GM18519 (cell line): Measurements from ENCODE around the gene GINS1.

ENCODE experiments used
- ATAC-seq: cut with Tn5 transposase; IDR thresholded peaks from one replicate; pipeline ENCODE4 v1.9.1; 2021; ENCODE audit warnings: mild to moderate bottlenecking, moderate library complexity; ENCODE audit not compliant: unreplicated experiment, low FRiP score

Gene GINS1

GRCh38 chr20:25490656-25491445 is 83.4 kb downstream of the GINS1 start:
- no peak for ATAC-seq

DNA sequence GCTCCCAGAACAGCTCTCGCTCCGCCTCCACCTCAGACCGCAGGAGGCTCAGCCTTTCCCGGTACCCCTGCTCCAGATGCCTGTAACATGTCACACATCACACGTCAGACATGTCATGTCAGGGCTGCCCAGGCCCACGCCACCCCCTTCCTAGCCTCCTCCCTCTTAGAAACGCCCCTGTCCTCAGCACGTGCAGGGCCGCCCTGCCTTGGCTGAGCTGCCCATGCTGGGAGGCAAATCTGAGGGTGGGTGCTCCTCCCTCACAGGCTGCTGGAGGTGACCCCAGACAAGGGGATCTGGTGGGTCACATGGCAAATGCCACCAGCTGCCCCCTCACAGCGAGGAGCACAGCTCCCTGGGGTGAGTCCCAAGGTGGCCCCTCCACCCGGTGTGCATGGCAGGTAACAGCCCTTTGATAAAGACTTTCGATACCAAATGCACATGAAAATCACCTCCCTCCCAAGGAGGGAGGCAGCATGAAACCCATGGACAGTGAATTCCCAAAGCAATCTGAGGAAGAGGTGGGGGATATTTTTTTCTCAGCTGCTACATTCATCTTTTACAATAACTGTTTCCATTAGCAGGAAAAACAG is 84.1 kb downstream of the GINS1 start:
- ATAC-seq, result no peak

DNA sequence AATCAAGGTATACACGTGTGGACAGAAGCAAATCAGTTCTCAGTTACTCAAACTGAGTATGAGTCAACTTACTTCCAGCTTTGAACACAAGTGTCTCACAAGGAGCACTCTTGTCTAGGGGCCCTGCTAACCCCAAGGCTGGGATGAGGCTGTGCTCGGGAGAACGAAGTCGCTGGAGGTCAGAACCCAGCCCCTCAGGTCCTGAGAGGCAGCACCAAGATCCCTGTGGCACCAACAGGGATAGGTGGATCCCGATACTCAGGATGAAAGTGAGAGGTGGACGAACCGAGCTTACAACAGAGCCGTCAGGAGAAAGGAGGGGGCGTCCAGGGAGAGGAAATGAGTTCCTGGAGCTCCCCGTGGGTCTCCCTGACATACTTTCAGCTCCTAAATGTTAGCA is 85.7 kb downstream of the GINS1 start:
- ATAC-seq, result no peak

GRCh38 chr20:25493748-25494505 is 86.5 kb downstream of the GINS1 start:
- no peak for ATAC-seq

GRCh38 chr20:25494506-25495188 is 87.2 kb downstream of the GINS1 start:
- ATAC-seq, result no peak

GRCh38 chr20:25495189-25495824 is 87.8 kb downstream of the GINS1 start:
- no peak for ATAC-seq

DNA sequence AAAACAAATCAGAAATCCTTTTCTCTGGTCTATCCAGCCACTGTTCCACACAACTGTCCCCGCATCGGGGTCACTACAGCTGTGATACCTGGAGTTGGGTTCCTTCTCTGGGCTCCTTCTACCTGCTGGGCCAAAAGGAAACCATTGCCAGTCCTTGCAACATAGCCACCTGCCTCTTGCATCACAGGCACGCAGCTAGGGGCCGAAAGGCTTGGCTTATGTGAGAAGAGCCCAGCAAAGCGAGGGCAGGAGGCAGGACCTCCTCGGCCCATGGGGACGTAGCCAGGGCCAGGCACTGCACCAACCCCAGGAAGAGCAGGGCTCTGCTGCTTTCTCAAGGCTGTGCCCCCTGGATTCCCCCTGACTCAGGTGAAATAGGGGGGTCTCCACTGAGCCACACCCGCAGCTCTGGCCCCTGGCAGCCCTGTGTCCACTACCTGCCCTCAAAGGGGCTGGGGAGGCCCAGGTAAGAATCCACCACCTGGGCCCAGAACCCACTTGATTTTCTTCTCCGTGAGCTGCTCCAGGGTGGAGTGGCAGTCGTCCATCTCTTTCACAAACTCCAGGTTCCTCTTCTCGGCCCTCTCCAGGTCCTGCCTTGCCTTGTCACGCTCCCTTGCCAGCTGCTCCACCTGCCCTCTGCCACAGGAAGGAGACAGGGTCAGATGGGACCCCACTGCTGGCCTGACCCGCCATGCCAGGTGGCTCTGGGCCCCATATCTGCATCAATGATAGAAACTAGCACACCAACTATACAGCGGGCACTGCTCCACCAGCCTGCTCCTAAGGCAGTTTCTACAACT is 88.9 kb downstream of the GINS1 start:
- no peak for ATAC-seq

DNA sequence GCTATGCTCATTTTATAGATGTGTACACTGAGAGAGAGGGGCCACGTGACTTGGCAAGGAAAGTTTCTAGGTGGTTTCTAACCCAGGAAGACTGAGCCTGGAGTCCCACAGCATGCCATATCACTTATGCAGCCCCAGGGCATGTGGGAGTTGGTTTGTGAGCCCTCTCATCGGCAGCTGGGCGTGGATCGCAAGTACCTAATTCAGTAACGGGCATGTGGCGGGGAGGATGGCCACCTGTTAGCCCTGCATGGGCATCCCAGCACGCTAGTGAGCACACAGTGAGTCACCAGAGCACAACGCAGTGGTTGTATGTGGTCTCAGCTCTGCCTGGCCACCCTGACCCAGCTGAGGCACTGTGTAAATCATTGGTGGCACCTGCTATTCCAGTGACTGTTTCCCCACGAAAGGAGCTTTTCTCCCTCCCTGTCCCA is 89.5 kb downstream of the GINS1 start:
- ATAC-seq, result no peak

GRCh38 chr20:25497586-25498279 is 90.3 kb downstream of the GINS1 start:
- ATAC-seq, result no peak
